HepG2 (cell line): ENCODE measurements around the gene PRR35. TPM values are rescaled to one million over a fixed set of nuclear protein-coding genes. Genes with fewer than 3 reads are reported as not detected.
A peak's percentile ranks its signal among the peaks of the same experiment; 100 is the strongest.

ENCODE experiments used
- HDAC2 ChIP-seq: sonication (generic); formaldehyde crosslinking; IDR thresholded peaks from 2 replicates; pipeline ENCODE4 v1.4.0; 2020; ENCODE audit warnings: missing genetic modification reagents
- MTF1 ChIP-seq: sonication (generic); formaldehyde crosslinking; IDR thresholded peaks from 2 replicates; pipeline ENCODE4 v1.5.0; 2020; ENCODE audit warnings: missing genetic modification reagents
- NPAS2 ChIP-seq: sonication (generic); formaldehyde crosslinking; IDR thresholded peaks from 2 replicates; pipeline ENCODE4 v1.8.0; 2022; ENCODE audit warnings: mild to moderate bottlenecking, missing genetic modification reagents, borderline replicate concordance
- PHF5A ChIP-seq: IDR thresholded peaks from one replicate; pipeline ENCODE4 v1.6.1; 2018; ENCODE audit warnings: low read depth, missing genetic modification reagents; ENCODE audit not compliant: unreplicated experiment
- SP4 ChIP-seq: sonication (generic); formaldehyde crosslinking; IDR thresholded peaks from 2 replicates; pipeline ENCODE4 v1.8.1; 2023; ENCODE audit warnings: mild to moderate bottlenecking, missing genetic modification reagents
- TEAD3 ChIP-seq: optimal IDR thresholded peaks from 2 replicates; pipeline ENCODE3; 2016; ENCODE audit warnings: borderline replicate concordance
- ZC3H13 ChIP-seq: sonication (generic); formaldehyde crosslinking; IDR thresholded peaks from 2 replicates; pipeline ENCODE4 v1.8.1; 2023; ENCODE audit warnings: mild to moderate bottlenecking, missing genetic modification reagents, moderate library complexity
- ZFP36 ChIP-seq: fragments of 150-350 bp; IDR thresholded peaks from 2 replicates; pipeline ENCODE4 v1.6.1; 2018; ENCODE audit warnings: borderline replicate concordance, low read length, low read depth; ENCODE audit not compliant: partially characterized antibody
- ZNF430 ChIP-seq: sonication (generic); formaldehyde crosslinking; IDR thresholded peaks from 2 replicates; pipeline ENCODE4 v1.9.0; 2021; ENCODE audit warnings: mild to moderate bottlenecking, missing genetic modification reagents
- polyA plus RNA-seq, 8 experiments: library from polyadenylated mRNA; depleted of rRNA in 3 of 8; stranded (reverse) in 7 of 8; unstranded in 1 of 8; fragments of >200 nt; fragmentation: Illumina TruSeq in 4 of 8; extraction: Trizol in 4 of 8; gene quantifications; 2 replicates each; pipeline versions ENCODE4 v1.2.1 to v1.2.3, GENCODE V29; 2011 to 2016; ENCODE audit warnings: low read depth in 4 of 8, missing spikeins in 1 of 8, mixed read lengths in 1 of 8; ENCODE audit not compliant: insufficient read depth in 1 of 8
- total RNA-seq, 5 experiments: library from RNA; depleted of rRNA; stranded (reverse); fragments of >200 nt; fragmentation: Illumina TruSeq; extraction: Trizol; gene quantifications; 2 replicates each; pipeline ENCODE4 v1.2.3, GENCODE V29; 2016; ENCODE audit warnings: low read depth in 1 of 5
- TF ChIP-seq, protein P1 (sequence below): conservative IDR thresholded peaks from 2 replicates; pipeline ENCODE4 v1.6.1; 2018; ENCODE audit warnings: missing genetic modification reagents
- TF ChIP-seq, protein P2 (sequence below): sonication (generic); formaldehyde crosslinking; IDR thresholded peaks from 2 replicates; pipeline ENCODE4 v1.4.0; 2020; ENCODE audit warnings: missing genetic modification reagents
- TF ChIP-seq, protein P3 (sequence below): sonication (generic); formaldehyde crosslinking; IDR thresholded peaks from 2 replicates; pipeline ENCODE4 v1.5.0; 2020; ENCODE audit warnings: missing genetic modification reagents, mild to moderate bottlenecking, borderline replicate concordance
- TF ChIP-seq, protein P4 (sequence below): sonication (generic); formaldehyde crosslinking; IDR thresholded peaks from 2 replicates; pipeline ENCODE4 v1.8.1; 2023; ENCODE audit warnings: missing genetic modification reagents, mild to moderate bottlenecking, borderline replicate concordance
- TF ChIP-seq, protein P5 (sequence below): sonication (generic); formaldehyde crosslinking; IDR thresholded peaks from 2 replicates; pipeline ENCODE4 v1.4.0; 2020; ENCODE audit warnings: missing genetic modification reagents
- TF ChIP-seq, protein P6 (sequence below): sonication (generic); formaldehyde crosslinking; IDR thresholded peaks from 2 replicates; pipeline ENCODE4 v1.4.0; 2020; ENCODE audit warnings: mild to moderate bottlenecking, low read depth, missing genetic modification reagents
- TF ChIP-seq, protein P7 (sequence below), 2 experiments: sonication (generic) in 1 of 2; formaldehyde crosslinking in 1 of 2; IDR thresholded peaks; 2 replicates each; pipeline versions ENCODE4 v1.6.1 to v1.9.0; 2014 to 2022; ENCODE audit warnings: antibody characterized with exemption in 1 of 2, borderline replicate concordance in 1 of 2, inconsistent platforms in 1 of 2, low read depth in 1 of 2, missing genetic modification reagents in 1 of 2

PRR35 gene
- total and polyA plus RNA-seq, 2 of the 13 experiments (the other 11 are each of a cell fraction or from before 2014, with no cell fraction given): 0.07 to 0.16 TPM

DNA sequence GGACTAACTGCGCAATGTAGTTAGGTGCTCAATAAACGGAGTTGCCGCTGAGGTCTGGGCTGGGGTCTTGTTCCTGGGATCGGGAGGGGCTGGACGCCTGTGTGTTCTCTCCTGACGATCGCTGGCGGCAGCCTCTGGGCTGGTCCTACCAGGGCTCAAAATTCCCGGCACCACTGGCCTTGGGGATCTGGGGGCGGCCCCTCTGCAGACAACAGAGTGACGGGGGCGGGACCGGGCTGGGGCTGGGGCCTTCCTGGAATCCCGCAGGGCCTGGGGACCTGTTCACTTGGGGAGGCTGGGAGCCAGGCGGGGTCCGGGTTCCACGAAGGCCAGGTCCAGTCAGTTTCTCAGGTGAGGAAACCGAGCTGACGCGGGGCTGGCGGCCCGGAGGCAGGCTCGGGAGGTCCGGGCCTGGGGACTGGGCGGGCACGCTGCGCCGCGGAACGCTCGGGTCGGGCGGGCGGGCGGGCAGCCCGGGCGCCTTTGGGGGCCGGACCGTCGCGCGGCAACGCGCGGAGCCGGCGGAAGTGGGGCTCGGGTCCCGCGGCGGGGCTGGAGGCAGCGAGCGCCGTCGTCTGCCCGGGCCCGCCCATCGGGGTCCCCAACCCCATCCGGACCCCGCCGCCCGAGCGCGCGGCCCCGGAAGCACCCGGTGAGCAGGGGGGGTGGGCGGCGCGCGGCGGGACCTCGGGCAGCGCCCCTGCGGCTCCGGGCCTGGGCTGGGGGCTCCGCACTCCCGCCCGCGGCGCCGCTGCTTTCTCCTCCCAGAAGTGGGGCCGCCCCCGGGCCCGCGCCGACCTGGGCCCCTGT, 9.5 kb downstream of the PRR35 start, which contains the start of gene PIGQ (continued):
- TF ChIP-seq, protein P1, sequence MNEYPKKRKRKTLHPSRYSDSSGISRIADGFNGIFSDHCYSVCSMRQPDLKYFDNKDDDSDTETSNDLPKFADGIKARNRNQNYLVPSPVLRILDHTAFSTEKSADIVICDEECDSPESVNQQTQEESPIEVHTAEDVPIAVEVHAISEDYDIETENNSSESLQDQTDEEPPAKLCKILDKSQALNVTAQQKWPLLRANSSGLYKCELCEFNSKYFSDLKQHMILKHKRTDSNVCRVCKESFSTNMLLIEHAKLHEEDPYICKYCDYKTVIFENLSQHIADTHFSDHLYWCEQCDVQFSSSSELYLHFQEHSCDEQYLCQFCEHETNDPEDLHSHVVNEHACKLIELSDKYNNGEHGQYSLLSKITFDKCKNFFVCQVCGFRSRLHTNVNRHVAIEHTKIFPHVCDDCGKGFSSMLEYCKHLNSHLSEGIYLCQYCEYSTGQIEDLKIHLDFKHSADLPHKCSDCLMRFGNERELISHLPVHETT: no peak
- TF ChIP-seq NPAS2 (no peak), ZNF430 (CRISPR knock-in tag) (no peak), ZFP36 (no peak), ZC3H13 (CRISPR knock-in tag) (no peak), SP4 (CRISPR knock-in tag) (peak; percentile 57), HDAC2 (CRISPR knock-in tag) (0 out of 2 replicates have a peak, but pooled peaks have one; percentile 3), TEAD3 (CRISPR knock-in tag) (no peak), PHF5A (CRISPR knock-in tag) (no peak), MTF1 (CRISPR knock-in tag) (no peak)
- TF ChIP-seq, protein P2, sequence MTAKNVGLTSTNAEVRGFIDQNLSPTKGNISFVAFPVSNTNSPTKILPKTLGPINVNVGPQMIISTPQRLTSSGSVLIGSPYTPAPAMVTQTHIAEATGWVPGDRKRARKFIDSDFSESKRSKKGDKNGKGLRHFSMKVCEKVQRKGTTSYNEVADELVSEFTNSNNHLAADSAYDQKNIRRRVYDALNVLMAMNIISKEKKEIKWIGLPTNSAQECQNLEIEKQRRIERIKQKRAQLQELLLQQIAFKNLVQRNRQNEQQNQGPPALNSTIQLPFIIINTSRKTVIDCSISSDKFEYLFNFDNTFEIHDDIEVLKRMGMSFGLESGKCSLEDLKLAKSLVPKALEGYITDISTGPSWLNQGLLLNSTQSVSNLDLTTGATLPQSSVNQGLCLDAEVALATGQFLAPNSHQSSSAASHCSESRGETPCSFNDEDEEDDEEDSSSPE (CRISPR knock-in tag): peak; percentile 48
- TF ChIP-seq, protein P3, sequence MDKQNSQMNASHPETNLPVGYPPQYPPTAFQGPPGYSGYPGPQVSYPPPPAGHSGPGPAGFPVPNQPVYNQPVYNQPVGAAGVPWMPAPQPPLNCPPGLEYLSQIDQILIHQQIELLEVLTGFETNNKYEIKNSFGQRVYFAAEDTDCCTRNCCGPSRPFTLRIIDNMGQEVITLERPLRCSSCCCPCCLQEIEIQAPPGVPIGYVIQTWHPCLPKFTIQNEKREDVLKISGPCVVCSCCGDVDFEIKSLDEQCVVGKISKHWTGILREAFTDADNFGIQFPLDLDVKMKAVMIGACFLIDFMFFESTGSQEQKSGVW: no peak
- TF ChIP-seq, protein P4, sequence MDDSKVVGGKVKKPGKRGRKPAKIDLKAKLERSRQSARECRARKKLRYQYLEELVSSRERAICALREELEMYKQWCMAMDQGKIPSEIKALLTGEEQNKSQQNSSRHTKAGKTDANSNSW: no peak
- TF ChIP-seq, protein P5, sequence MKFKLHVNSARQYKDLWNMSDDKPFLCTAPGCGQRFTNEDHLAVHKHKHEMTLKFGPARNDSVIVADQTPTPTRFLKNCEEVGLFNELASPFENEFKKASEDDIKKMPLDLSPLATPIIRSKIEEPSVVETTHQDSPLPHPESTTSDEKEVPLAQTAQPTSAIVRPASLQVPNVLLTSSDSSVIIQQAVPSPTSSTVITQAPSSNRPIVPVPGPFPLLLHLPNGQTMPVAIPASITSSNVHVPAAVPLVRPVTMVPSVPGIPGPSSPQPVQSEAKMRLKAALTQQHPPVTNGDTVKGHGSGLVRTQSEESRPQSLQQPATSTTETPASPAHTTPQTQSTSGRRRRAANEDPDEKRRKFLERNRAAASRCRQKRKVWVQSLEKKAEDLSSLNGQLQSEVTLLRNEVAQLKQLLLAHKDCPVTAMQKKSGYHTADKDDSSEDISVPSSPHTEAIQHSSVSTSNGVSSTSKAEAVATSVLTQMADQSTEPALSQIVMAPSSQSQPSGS (CRISPR knock-in tag): no peak
- TF ChIP-seq, protein P6, sequence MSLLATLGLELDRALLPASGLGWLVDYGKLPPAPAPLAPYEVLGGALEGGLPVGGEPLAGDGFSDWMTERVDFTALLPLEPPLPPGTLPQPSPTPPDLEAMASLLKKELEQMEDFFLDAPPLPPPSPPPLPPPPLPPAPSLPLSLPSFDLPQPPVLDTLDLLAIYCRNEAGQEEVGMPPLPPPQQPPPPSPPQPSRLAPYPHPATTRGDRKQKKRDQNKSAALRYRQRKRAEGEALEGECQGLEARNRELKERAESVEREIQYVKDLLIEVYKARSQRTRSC (CRISPR knock-in tag): 0 out of 2 replicates have a peak, but pooled peaks have one; percentile 58
- TF ChIP-seq, protein P7, sequence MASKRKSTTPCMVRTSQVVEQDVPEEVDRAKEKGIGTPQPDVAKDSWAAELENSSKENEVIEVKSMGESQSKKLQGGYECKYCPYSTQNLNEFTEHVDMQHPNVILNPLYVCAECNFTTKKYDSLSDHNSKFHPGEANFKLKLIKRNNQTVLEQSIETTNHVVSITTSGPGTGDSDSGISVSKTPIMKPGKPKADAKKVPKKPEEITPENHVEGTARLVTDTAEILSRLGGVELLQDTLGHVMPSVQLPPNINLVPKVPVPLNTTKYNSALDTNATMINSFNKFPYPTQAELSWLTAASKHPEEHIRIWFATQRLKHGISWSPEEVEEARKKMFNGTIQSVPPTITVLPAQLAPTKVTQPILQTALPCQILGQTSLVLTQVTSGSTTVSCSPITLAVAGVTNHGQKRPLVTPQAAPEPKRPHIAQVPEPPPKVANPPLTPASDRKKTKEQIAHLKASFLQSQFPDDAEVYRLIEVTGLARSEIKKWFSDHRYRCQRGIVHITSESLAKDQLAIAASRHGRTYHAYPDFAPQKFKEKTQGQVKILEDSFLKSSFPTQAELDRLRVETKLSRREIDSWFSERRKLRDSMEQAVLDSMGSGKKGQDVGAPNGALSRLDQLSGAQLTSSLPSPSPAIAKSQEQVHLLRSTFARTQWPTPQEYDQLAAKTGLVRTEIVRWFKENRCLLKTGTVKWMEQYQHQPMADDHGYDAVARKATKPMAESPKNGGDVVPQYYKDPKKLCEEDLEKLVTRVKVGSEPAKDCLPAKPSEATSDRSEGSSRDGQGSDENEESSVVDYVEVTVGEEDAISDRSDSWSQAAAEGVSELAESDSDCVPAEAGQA (IDR thresholded peaks at IDR 0.05; ENCODE audit: low read depth): no peak
- TF ChIP-seq, protein P7 (CRISPR knock-in tag; IDR thresholded peaks at IDR 0.05; ENCODE audit: borderline replicate concordance): no peak
